GM04503 (cell line): ENCODE results near the gene MTUS2.

ENCODE experiments used
- DNase-seq: peaks from one replicate; pipeline ENCODE4 v3.0.0-alpha.2; 2012; ENCODE audit warnings: low read depth

Gene MTUS2

GRCh38 chr13:29452773-29453616, 632.9 kb downstream of the MTUS2 start:
- no peak for DNase-seq

DNA sequence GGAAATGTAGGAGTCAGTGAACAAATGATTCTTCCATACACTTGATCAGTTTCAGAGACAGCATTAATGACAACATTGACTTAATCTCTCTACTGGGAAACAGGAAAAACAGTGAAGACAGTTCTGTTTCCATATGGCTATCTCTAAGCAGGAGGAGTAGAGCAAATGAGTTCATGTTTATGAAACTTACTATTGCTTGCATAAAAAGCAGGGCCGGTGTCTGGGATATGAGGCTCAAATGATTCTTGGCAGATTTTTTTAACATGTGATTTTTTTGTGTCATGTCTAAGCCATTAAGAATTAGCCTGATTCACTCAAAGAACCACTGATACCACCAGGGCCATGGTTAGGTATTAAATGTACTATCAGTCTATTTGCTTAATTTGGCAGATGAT, 633.5 kb downstream of the MTUS2 start:
- no peak for DNase-seq

DNA sequence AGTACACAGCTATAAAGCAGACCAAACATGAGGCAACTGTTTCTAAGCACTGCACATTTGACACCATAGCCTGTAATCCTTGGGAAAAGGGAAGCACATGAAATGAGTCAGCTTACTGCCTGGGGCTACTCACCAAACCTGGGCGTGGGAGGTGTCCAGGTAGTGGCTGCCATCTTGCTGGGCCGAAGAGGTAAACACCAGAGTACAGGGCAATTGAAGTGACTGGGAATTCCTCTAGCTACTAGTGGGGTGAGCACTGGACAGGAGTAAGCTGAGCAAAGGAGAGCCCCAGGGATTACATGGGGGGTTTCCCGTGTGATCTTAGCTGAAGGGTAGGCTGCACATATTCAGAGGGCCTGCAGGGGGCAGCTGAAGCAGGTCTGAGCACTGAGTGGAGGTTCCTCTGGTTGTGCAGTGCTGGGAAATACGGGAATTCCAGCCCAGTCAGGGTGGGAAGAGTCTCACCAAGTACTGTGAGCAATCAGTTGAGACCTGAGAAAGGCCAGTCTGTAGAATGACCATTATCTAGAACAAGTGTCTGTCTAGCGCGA, 634.9 kb downstream of the MTUS2 start:
- DNase-seq = no peak

GRCh38 chr13:29456419-29456818, 636.3 kb downstream of the MTUS2 start:
- DNase-seq = no peak

- peak; percentile 82 for DNase-seq
These were observed 637.2 kb downstream of the MTUS2 start for GRCh38 chr13:29457299-29457698.

- no peak for DNase-seq
These were observed 638.3 kb downstream of the MTUS2 start for GRCh38 chr13:29458419-29458818.

DNA sequence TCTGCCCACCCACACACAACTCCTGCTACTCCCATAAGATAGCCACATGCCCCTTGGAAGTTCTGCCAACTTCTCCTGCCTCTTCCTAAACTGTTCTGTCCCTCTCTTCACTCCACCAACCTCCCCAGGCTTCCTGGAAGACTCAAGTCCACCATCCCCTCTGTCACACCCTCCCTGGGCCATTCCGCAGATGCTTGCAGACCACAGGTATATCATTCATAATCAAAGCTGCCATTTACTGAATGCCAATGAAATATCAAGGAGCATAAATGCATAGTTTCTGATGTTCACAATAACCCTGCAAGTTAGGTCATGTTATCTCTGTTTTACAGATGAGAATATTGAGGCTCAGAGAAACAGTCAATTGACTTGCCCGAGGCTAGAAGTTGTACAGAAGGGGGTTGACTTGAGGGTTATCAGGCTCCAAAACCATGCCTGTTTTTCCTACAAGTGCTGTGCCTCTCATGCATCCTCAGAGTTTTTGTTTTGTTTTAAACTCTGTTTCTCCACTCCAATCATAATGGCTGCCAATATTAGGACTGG, 639.7 kb downstream of the MTUS2 start:
- DNase-seq = no peak

DNA sequence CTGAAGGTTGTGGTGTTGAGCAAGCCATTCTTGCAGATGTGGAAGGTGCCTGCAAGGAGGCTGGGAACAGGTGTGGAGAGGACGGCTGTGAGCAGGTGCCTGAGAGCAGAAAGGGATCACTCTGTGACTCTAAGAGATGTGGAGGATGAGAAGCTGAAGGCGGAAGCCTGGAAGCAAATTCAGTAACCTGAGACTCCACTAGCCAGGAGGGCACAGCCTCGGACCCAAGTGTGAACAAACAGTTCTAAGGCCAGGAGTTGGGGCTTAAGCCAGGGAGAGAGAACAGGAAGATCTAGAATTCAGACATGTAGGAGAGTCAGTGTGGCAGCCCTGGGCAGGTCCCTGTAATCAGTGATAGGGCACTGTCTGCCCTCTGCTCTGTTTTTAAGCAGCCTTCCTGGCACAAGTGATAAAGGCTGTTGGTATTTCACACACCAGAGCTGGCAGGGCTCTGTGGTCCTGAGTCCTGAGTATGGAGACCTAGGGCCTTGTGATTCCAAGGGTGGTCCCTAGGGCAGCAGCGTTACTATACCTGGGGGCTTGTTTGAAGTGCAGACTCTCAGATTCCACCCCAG, 644.1 kb downstream of the MTUS2 start:
- no peak for DNase-seq

GRCh38 chr13:29465741-29466293, 645.7 kb downstream of the MTUS2 start:
- no peak for DNase-seq

- no peak for DNase-seq
These were observed 651.4 kb downstream of the MTUS2 start for GRCh38 chr13:29471551-29471950.

DNA sequence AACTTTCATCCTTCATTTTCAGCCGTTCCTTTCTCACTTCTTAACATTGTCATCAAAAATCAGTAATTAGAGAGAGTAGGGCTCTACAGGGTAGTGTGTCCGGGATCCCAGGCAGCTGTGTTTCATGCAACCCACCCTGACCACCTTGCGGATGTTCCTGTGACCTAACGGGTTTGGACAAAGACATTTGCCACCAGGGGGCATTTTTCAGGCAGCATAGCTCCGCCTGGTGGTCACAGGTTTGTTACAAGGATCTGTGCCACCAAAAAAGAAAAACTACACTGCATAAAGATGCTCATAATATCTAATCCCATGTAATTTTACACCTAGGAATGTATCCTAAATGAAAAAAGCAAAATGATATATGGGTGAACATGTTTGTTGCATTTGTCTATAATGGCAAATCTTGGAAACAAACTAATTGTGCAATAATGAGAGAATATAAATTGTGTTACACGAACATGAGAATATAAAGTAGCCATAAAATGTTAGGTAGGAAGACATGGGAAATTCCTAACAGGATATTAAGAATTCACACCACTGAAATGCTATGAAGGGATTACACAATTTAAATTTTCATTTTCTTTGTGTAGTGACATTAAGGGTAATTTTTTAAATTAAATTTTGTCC, 652.3 kb downstream of the MTUS2 start:
- no peak for DNase-seq

- DNase-seq = no peak
These were observed 653.0 kb downstream of the MTUS2 start for GRCh38 chr13:29473166-29473565.

DNA sequence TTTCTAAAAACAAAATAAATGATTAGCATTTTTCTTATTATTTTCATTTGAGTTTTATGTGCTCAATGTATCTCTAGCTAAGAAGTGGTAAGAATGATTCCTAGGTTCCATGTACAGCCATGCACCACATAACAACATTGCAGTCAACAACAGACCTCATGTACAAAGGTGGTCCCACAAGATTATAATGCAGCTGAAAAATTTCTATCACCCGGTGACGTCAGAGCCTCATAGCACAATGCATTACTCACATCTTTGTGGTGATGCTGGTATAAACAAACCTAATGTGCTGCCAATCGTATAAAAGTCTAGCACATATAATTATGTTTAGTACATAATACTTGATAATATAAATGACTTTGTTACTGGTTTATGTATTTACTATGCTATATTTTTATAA, 654.9 kb downstream of the MTUS2 start:
- no peak for DNase-seq

- no peak for DNase-seq
These were observed 655.9 kb downstream of the MTUS2 start for GRCh38 chr13:29476046-29476445.

DNA sequence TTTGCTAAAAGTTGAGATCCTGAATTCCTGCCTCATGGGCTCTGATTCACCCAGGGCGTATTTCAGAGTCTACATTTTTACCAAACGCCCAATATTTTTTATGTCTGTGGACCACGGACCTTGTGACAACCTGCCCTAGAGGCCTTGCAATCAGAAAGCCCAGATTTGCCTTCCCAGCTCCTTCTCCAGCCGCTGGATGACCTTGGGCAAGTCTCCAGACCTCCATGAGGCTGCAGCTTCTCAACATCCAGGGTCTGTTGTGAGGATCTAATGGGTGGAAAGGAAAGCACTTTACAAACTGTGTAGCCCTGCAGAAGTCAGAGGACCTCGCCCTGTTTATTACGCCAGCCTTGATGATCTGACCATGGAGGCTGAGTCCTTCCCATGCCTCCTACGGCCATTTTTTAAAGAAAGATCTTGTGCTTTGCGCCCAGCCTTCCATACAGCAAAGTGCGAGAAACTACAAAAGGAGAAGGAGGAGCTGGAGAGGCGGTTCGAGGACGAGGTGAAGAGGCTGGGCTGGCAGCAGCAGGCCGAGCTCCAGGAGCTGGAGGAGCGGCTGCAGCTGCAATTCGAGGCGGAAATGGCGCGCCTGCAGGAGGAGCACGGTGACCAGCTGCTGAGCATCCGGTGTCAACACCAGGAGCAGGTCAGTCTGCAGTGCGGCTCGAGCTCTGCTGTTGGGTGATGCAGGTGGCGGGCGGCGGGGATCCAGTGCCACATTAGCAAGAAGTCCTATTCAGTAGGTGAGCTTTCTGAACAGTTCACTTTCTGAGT, 659.8 kb downstream of the MTUS2 start:
- DNase-seq = no peak

GRCh38 chr13:29480893-29481525, 660.9 kb downstream of the MTUS2 start:
- DNase-seq = no peak

GRCh38 chr13:29481603-29482002, 661.5 kb downstream of the MTUS2 start:
- DNase-seq = no peak

GRCh38 chr13:29482504-29482903, 662.4 kb downstream of the MTUS2 start:
- DNase-seq = no peak

GRCh38 chr13:29483211-29483610, 663.1 kb downstream of the MTUS2 start:
- no peak for DNase-seq

DNA sequence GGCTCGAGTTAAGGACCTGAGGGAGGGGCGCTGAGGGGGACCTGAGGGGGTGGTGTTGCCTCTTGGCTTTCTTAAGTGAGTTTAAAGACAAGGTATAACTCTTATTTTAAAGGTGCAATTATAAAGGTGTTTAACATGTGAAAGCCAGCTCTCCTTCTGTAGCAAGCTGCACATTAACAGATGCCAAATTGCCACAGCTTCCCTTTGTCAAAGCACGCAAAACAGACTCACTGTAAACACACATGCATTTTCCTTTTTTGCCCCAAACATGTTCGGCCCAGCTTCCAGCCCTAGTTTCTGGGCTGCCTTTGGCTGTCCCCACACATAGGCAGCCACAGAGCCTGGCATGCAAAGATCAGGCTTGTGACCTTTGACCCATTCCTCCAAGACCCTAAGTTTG, 663.5 kb downstream of the MTUS2 start:
- no peak for DNase-seq

- DNase-seq = no peak
These were observed 664.1 kb downstream of the MTUS2 start for GRCh38 chr13:29484236-29484635.
